Islet precursor cell (in vitro differentiated cells): Measurements from ENCODE around the gene PTGIS.

Source experiments
- DNase-seq: peaks from one replicate; pipeline ENCODE4 v3.0.0-alpha.2; 2018

Gene PTGIS

DNA sequence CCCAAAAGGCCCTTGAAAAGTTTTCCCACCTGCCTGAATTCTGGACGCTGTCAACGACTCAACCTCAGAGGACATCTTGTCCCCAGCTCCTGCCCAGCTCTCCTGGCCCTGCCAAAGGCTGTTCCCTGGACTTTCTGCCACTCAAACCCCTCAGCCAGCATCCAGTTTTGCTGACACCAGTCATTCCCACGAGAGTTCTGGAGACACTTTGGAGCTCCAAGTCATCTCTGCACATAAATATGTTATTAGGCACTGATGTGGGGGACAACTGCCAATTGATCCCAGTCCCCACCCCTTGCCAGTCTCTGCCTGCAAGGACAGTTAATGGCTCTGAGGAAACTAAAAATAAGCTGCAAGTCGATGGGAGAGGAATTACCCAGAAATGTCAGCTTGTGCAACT, 46.6 kb downstream of the PTGIS start:
- DNase-seq: no peak

DNA sequence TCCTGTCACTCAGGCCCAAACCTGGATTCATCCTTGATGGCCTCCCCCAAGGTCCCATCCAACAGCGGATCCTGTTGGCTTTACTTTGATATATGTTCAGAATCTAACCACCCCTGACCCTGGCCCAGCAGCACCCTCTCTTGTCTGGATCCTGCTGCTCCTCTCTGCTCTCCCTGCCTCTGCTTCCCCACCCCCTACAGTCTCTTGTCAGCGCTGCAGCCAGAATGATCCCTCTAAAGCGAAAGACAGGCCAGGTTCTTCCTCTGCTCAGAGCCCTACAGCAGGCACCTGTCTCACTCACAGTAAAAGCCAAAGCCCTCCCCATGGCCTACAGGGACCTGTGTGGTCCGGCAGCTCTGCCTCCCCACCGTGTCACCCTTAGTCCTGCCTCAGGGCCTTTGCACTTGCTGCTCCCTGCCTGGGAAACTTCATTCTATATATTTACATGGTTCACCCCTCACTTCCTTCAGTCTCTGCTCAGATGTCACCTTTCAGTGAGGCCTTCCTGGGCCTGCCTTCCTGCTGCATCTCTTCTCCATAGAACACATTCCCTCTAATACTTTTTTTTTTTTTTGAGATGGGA, 48.1 kb downstream of the PTGIS start:
- DNase-seq: no peak

DNA sequence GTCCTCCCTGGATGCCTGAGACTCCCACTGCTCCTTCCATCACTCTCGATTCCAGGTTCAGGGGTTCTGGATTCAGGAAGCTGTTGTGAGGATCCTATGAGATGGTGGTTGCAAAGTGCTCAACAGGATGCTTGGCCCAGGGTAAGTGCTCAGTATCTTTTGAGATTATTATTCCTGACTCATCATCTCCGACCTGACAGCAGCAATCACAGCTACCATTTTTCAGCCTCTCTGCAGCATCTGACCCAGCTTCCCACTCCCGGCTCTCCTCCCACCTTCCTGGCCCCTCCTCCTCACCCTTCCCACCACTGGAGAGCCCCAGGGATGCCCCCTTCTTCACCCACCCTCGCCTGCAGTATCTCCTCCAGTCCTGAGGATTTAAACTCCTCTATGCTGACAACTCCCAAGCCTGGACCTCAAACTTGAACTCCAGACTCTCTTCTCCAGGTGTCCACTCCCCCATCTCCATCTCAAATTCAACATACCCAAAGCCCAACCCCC, 48.7 kb downstream of the PTGIS start:
- DNase-seq: no peak

DNA sequence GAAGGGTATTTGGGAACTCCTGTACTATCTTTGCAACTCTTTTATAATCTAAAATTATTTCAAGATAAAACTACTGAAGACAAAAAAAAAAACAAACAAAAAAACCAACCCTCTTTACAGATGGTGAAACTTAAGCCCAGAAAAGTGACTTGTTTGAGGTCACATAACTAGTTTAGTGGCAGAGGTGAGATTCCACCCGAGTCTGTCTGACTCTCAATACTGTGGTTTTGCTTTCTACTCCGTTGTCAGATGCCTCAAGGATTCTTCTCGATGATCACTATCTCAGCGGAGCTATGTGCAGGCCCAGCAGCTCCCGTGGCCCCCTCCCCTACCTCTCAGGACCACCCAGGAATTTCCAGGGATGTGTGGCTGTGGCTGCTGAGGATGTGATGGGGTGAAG, 49.4 kb downstream of the PTGIS start:
- no peak for DNase-seq

DNA sequence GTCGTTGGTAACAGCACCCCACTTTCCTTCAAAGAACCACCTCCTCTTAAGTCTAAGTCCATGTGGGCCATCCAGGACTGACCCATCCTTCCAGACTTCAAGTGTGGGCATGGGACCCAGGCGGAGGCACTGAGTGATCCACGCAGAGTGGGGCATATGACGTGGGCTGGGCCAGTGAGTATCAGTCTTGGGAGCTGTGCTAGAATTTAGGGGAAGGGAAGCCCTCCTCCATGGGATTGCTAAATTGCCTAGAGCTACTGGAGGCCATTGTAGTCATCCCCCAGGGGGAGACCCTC, 50.2 kb downstream of the PTGIS start:
- no peak for DNase-seq

DNA sequence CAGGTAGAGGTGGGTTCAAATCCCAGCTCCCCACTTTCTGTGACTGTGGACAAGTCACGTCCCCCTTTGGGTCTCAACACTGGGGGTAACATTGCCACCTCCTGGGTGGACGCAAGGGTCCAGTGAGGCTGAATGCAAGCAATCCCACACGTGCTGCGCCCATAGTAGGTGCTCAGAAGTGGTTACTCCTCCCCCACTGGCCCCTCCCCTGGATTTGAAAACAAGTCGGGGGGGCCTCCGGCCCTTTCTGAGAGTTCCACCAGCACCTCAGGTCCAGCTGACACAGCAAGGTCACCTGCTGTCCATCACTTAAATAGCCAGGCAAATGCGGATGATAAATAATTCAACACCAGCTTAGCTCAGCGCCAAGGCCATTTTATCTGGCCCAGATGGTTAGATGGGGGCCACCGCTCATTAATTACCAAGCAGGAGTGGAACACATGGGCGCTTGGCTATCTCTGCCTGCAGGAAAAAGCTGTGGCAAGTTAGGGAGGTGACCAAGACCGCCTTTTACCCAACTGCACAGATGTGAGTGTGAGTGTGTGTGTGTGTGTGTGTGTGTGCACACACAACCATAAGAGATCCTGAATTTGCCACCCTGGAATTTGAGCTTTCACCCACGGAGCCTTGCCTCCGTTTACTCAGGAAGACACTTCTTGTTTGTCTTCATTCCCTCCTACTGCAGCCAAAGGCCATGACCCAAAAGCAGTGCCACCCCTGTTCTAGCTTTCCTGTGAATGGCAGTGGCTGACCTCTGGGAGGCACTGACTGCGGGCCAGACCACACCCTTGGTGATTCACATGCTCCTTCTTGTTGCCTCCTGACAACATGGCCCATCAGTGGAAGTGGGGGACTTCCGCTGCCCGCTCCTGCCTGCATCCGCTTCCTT, 50.8 kb downstream of the PTGIS start:
- DNase-seq: no peak

DNA sequence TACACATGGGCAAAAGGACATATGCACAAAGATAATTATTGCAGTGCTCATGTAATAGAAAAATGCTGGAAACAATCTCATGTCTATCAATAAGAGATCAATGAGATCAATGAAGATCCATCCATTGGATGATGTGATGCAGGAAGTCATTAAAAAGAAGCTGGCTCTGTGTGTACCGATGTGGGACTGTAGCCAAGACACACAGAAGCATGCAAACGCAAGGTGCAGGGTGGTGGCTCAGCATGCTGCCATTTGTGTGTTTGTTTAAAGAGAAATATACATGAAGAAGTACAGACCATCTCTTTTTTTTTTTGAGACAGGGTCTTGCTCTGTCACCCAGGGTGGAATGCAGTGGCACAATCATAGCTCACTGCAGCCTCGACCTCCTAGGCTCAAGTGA, 52.4 kb downstream of the PTGIS start:
- no peak for DNase-seq

DNA sequence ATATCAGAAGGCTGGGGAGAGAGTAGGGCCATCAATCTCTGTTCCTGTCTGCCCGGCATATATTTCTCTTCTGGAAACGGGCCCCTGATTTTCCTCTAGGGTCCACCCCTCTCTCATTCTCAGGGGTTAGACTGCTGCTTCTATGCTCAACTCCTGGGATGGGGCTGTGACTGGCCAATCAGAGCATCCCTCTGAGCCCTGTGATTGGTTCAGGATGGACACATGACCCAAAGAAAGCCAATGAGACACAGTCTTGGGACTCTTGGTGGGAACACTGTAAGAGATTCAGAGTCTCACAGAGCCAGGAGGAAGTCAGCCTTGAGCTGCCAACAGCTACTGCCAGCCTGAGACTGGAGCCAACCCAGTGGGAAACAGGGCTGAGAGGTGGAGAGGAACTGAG, 54.4 kb downstream of the PTGIS start:
- no peak for DNase-seq

DNA sequence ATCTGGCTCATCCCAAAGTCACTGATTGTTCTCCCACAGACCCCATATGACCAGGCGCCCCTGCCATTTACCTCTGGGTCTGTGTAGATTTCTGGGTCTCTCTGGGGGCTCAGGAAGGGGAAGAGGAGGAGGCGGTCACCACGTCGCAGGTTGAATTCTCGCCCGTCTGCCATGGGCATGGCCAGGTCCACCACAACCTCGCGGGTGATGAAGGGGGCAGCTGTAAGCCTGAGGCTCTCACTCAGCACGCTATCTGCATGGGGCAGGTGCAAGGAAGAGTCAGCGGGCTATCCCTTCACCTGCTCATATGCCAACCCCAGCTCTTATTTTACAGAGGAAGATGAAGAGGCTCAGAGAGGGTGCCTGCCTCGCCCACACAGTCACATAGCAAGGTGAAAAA, 54.9 kb downstream of the PTGIS start:
- no peak for DNase-seq

DNA sequence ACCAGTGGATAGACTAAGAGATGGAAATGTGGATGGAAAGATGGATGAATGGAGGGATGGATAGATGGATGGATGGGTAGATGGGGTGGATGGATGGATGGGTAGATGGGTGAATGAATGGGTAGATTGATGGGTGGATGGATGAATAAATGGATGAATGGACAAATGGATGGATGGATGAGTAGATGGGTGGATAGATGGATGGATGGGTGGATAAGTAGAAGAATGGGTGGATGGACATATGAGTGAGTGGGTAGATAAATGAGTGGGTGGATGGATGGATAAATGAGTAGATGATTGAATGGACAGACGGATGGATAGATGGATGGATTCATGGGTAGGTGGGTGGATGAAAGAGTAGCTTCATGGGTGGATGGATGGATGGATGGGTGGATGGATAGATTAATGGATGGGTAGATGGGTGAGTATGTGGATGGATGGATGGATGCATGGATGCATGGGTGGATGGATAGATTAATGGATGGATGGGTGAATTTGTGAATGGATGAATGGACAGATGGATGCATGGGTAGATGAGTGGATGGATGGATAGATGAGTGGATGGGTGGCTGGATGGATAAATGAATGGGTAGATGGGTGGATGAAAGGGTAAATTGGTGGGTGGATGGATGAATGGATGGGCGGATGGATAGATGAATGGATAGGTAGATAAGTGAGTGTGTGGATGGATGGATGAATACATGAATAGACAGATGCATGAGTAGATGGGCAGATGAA, 56.0 kb downstream of the PTGIS start:
- no peak for DNase-seq

DNA sequence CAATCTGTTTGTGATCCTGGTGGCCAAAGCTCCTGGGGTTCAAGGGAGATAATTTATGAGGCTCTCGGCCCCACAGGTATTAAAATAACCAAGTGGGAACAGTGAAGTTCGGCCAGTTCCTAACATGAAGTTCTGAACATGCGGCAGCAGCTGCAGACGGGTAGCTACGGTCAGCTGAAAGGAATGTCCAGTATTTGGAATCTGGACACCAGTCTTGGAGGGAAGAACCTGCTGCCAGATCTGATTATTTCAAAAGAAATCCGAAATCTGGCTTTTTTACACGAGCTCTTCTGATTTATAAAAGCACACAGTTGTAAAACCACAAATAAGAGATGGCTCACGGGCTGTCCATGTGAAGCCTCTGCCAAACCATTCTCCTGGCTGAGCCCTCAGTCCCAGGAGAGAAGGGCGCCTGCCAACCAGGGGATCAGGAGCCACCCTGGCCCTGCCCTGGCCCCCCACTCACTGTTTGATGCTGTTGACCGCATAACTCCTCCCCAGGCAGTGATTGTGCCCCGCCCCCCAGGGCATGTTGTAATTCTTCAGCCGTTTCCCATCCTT, 57.3 kb downstream of the PTGIS start:
- peak; percentile 60 for DNase-seq

DNA sequence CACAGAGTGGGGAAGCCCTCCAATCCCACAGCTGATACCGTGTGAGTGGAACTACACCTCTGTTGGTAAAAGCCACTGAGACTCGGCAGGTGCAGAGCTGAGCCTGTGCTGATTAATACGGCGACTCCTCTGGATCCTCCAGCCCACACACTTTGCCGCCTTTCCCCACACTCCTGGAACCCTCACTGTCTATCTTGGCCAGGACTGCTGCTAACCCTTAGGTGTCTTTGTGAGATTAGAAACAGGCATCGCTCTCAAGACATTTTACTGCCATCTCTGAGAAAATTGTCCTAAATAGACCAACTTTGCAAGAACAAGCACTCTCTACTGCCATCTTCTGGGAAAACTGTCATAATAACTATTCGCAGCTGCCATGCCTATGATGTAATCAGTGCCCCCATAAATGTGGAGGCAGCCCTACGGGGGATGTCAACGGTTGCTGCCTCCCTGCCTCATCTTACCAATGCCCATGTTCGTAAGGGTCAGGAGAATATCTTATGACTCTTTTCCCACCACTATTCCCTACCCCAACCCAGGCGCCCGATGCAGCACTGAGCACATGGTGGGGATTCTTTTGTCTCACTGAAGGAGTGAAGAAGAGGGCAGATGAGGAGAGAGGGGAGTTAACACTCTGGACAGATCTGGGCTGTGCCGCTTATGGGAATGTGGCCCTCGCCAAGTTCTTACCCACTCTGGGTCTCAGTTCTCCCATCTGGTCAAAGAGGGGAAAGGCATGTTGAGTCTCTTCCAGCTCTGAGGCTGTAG, 59.3 kb downstream of the PTGIS start:
- DNase-seq: no peak

DNA sequence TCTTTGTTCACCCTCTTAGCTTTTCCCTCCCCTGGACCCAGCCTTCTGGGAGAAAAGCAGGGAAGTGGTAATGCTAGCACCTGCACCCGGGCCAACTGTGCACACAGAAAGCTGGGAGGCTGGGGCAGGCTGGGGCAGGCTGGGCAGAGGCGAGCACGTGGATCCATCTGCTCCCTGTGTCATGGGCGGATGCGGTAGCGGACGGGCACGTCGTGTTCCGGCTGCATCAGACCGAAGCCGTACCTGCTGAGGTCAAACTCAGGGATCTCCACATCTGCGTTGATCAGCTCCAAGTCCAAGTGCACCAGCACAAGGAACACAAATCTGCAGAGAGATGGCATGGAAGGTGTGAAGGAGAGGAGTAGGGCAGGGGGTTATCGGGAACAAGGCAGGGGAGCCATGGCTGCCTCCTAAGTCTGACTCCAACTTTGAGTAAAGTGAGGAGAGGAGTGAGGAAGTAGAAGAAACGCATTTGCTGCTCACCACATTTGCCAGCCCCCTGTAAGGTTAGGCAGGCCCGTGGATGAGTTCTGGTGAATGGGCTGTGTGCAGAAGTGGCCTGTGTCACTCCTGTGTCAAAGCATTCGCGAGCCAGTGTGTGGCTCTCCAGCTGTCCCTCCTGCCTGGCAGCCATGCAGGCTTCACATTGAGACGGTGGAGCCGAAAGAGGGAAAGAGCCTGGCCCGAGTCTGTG, 60.0 kb downstream of the PTGIS start:
- no peak for DNase-seq

DNA sequence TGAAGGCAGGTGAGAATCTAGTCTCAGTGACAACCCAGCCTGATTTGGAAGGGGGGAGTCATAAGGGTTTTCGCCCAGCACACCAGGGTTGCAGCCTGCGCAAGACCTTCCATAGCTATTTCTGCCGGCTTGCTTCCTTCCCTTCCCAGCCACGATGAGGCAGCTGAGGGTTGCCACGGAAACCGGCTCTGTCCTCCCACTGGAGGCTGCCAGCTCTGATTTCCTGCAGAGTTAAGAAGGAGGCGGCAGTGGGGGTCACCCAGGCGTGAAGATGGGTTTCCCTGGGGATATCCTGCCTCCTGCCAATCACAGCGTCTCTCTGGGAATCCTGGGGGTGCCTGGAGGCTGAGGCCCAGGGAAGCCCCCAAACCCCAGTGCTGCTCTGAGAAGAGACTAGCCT, 62.4 kb downstream of the PTGIS start:
- DNase-seq: peak; percentile 80

DNA sequence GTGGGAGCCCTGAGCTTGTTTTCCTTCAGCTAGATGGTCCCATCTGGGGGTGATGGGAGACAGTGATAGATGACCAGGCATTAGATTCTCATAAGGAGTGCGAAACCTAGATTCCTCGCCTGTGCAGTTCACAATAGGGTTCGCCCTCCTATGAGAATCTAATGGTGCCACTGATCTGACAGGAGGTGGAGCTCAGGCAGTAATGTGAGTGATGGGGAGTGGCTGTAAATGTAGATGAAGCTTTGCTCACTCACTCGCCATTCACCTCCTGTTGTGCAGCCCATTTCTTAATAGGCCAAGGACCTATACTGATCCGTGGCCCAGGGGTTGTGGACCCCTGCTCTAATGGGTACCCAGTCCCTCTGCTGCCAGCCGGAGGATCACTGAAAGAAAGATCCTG, 64.8 kb downstream of the PTGIS start:
- no peak for DNase-seq

DNA sequence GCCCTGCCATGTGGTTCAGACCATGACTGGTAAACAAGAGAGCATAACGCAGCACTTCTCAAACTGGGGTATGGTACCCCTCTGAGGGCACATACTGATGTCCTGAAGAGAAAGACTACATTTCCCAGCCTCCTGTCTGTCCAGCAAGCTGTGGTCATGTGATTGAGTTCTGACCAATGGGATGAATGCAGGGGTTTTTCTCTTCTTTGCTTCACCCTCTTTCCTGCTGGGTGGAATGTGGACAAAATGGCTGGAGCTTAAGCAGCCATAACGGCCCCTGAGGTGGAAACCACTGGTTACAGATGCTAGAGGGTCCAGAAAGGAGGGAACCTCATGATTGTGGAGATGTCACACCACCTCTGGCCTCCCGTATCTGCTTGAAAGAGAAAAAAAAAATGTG, 66.0 kb downstream of the PTGIS start:
- DNase-seq: no peak

DNA sequence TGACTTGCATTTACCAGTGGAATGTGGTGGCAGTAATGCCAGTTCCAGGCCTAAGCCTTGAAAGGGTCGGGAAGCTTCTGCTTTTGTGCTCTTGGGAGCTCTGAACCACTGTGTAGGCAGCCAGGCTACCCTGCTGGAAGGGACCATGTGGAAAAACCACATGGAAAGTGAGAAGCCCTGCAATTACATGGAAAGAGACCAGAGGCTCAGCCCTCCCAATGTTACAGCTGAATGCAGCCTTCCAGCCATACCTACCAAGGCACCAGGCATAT, 70.6 kb downstream of the PTGIS start:
- no peak for DNase-seq

DNA sequence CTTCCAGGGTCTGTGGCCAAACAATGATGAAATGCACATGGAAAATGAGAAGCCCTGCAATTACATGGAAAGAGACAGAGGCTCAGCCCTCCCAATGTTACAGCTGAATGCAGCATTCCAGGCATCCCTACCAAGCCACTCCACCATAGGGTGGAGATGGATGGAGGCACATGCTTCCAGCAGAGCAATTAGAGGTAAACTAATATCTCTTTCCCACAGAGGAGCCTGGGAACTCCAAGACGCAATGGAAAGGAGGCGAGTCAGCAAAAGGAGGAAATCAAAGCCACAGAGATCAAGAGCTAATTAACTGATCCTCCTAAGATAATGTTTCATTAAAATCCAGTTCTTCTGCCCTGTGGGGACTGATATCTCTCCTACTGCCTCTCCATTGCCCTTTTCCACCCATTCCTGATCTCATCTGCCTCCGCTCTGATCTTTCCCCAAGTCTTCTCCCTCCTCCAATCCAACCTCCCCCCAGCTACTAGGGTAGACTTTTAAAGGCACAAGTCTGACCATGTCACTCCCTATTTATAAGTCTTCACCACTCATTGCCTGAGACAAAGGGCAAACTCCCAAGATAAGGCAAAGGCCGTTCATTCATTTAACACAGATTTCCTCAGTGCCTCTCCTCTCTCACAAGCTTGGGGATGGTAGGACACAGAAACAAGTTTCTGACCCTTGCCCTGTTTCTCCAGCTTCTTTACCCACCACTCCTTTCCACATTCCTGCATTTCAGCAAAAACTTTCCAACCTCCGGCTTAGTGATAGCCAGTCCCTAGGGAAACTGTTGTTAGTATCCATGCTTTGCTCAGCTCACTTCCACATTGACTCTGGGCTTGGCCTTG, 71.2 kb downstream of the PTGIS start:
- no peak for DNase-seq

DNA sequence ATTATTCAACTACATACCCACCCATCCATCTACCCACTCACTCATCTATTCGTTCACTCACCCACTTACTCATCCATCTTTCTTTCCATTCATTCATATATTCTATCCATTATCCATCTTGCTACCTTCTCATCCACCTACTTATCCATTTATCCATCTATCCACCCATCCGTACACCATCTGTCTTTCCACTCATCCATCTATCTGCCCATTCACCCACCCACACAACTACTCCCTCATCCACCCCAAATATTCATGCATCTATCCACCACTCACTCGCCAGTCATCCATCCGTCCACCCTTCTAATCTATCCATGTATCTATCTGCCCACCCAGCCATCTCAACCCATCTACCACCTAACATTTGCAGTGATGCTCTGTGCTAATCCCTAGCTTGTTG, 71.9 kb downstream of the PTGIS start:
- DNase-seq: no peak

DNA sequence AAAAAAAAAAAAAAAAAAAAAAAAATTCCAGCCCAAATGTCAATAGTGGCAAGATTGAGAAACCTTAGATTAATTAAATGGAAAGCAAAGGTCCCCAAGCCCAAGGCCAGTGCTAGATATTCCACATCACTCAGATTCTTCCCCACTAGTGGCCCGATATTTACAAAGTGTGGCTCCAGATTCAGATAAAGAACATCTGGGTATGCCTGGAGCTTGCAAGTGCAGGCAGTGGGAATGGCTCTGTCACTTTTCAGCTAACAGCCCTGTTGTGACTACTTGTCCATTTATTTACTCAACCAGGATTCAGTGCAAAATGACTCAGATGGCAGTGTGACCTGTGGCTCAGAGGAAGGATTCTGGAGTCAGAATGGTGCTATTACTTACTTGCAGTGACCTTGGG, 77.2 kb downstream of the PTGIS start:
- no peak for DNase-seq

DNA sequence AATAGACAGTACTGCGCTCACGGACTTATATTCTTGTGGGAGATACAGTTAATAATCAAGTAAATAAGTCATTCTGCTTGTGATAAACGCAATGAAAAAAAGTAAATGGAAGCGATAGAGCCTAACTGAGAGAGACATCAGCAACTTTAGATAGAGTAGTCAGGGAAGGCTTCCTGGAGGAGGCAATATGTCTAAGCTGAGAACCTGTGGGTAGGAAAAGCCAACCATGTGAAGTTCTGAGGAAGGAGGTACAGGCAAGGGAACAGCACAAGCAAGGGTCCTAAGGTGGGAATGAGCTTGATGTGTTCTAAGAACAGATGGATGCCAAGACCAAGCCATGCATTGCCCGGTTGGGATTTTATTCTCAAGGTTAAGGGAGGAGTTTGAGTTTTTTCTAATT, 78.2 kb downstream of the PTGIS start:
- no peak for DNase-seq

DNA sequence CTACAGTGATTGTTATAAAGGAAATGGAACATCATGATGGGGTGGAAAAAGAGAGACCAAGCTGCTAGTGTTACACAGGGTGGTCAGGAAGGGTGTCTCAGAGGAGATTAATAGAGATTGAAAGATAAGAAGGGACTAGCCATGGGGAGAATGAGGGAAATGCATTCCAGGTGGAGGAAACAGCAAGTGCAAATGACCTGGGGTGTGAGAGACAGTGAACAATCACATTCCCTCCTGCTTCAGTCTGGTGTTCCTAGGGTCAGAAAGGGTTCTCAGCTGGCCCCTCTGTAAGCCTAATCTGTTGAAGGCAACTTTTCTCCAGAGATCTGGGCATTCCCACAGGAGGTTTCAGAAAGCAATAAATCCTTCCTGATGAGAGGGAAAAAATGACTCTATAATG, 81.9 kb downstream of the PTGIS start:
- no peak for DNase-seq
